Measurements from ENCODE around the gene C1QL2.

C1QL2 gene

DNA sequence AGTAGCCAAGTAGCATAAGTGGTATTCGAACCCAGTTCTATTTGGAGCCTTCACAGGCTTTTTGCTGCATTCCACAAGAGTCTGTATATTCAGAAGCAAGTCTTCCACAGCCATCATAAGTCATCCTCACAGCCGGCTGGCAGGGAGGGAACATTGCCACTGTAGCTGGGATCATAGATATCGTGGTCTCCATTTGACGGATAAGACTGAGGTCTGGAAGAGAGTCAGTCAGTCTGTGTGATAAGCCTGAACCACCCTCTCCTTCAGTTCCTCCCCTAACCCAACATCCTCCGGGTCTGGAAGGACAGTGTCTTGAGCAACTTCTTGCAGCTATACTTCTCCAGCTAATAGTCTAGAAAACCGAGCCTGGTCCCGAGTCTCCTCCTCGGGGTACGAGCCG lies 17.0 kb upstream of the C1QL2 start:
- TF ChIP-seq JUND (IDR thresholded peaks at IDR 0.05; ENCODE audit: low read depth), result no peak
- DNase-seq (ENCODE audit: low read depth in 1 of 2, low spot score in 1 of 2), result no peak
- in situ Hi-C loops (cut with HindIII; ENCODE audit: low pct_unique_long_range_greater_than_20kb, low sequenced_read_pairs), result no loop called here

DNA sequence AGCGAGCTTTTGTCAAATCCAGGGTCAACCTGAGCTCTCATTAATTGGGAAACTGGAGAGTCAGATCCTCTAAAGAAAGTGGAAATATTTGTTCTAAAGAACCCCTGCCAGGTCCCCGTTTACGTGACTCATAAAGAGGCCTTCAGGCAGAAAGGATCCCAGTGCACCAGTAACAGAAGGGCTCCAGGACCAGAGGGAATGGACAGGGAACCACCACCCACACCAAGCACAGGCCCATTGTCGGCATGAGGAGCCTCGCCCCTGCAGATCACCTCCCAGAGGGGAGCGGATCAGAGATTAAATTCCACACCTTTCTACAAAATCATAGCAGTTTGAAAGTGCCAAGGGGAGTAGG lies 16.4 kb upstream of the C1QL2 start:
- in situ Hi-C loops (cut with HindIII; ENCODE audit: low pct_unique_long_range_greater_than_20kb, low sequenced_read_pairs), result no loop called here
- no peak for DNase-seq (ENCODE audit: low read depth in 1 of 2, low spot score in 1 of 2)
- no peak for TF ChIP-seq JUND (IDR thresholded peaks at IDR 0.05; ENCODE audit: low read depth)

DNA sequence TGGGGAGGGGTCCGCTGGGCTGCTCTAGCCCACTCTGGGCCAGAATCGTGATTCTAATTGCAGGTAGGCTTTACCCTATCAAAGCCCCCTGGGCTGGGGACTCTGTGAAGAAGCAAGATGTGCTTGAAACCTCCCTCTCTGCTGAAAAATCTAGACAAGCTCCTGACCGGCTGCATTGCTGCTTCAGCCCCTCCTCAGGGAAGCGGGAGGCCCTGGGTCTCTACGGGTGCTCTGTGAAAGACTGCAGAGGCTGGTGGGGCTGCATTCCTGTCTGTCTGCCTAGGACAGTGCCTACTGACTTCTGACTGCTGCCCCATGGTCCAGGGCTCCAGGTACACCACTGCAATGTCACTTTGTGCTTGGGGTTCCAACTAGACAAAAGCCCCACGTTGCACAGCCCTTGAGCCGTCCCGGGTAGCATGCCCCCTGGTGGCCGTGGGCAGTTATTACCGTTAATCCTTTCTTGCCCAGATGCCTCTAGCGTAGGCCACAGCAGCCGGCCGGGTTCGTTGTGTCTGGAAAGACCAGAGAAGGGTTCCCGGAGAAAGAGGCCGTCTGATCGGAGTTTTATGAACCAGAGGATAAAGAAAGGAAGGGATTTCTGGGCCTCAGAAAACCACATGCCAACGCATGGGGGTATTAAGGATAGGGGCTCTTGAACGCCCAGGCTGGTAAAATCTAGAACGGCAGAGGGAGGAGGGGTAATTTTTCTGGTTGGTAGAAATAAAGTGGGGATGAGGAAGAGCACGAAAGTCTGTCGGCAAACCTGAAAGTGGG lies 15.9 kb upstream of the C1QL2 start:
- in situ Hi-C loops (cut with HindIII; ENCODE audit: low pct_unique_long_range_greater_than_20kb, low sequenced_read_pairs), result no loop called here
- DNase-seq (ENCODE audit: low read depth in 1 of 2, low spot score in 1 of 2), result peak; percentile 17 to 66
- no peak for TF ChIP-seq JUND (IDR thresholded peaks at IDR 0.05; ENCODE audit: low read depth)

DNA sequence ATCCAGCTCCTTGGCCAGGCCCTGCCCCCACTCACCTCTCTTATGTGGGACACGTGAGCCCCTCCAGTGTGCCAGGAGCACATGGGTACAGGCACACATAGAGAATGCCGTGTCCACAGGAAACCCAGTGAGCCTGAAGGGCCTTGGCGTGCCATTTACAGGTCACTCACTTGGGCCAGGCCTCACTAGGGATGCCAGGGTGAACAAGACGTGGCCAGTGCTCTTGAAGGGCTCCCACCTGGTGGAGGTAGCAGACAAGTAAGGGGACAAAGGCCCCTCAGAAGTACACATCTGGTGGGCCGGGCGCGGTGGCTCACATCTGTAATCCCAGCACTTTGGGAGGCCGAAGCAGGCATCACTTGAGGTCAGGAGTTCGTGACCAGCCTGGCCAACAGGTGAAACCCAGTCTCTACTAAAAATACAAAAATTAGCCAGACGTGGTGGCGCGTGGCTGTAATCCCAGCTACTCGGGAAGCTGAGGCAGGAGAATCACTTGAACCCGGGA lies 15.1 kb upstream of the C1QL2 start:
- no peak for TF ChIP-seq JUND (IDR thresholded peaks at IDR 0.05; ENCODE audit: low read depth)
- no peak for DNase-seq (ENCODE audit: low read depth in 1 of 2, low spot score in 1 of 2)
- in situ Hi-C loops (cut with HindIII; ENCODE audit: low pct_unique_long_range_greater_than_20kb, low sequenced_read_pairs), result no loop called here

DNA sequence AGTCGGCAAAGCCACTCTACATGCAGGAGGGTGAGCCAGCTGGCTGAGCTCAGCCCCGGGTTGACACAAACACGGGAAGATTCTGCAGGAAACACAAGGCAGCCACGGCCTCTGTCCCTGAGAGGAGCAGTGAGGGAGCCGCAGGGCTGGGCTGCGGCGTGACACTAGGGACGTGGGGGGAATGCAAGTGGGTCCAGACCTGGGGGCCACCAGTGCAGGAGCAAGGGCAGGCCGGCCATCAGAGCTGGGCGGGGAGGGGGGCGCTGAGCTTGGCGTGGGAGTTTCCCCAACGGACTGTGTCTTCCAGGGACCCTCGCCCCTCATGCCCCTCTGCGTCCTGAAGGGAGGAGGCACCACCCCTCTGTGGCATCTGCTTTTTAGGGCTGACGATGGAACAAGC lies 12.0 kb upstream of the C1QL2 start:
- in situ Hi-C loops (cut with HindIII; ENCODE audit: low pct_unique_long_range_greater_than_20kb, low sequenced_read_pairs), result no loop called here
- no peak for DNase-seq (ENCODE audit: low read depth in 1 of 2, low spot score in 1 of 2)
- TF ChIP-seq JUND (IDR thresholded peaks at IDR 0.05; ENCODE audit: low read depth), result no peak

DNA sequence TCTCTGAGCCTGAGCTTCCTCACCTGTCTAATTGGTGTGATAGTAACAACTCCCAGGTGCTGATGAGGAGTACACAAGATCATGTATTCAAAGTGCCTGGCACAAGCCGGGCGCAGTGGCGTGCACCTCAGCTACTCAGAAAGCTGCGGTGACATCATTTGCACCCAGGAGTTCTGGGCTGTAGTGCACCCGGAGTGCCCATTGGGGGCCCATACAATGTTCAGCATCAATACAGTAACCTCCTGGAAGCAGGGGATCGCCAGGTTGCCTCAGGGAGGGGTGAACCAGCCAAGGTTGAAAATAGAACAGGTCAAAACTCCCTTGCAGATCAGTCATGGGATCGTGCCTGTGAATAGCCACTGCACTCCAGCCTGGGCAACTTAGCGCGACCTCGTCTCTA lies 11.2 kb upstream of the C1QL2 start:
- DNase-seq (ENCODE audit: low read depth in 1 of 2, low spot score in 1 of 2), result no peak
- in situ Hi-C loops (cut with HindIII; ENCODE audit: low pct_unique_long_range_greater_than_20kb, low sequenced_read_pairs), result no loop called here
- TF ChIP-seq JUND (IDR thresholded peaks at IDR 0.05; ENCODE audit: low read depth), result no peak

DNA sequence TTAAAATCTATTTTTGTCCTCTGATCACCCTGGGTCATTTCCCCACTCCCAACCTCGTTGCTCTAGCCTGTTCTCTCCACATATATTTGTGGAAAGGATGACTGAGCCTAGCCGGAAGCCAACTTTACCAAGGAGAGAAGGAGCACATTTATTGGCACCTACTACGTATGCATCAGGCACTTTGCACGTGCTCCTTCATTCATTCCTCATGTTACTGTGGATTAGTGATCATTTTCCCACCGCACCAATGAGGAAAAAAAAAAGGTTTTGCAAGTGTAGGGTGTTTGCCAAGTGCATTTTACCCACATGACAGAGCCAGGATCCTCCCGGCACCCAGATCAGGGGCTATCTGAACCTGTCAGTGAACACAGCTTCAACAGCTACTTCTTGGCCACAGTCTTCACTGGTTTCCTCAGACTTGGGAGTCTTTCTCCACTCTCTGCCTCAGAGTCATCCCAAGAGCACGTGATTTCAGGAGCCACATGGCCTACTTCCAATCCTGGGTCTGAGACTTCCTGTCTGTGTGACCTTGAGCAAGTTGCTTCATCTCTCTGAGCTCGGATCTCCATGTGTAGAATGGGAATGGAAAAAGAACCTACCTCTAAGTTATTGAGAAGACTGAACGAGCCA lies 1.9 kb upstream of the C1QL2 start:
- in situ Hi-C loops (cut with HindIII; ENCODE audit: low pct_unique_long_range_greater_than_20kb, low sequenced_read_pairs), result no loop called here
- TF ChIP-seq JUND (IDR thresholded peaks at IDR 0.05; ENCODE audit: low read depth), result no peak

DNA sequence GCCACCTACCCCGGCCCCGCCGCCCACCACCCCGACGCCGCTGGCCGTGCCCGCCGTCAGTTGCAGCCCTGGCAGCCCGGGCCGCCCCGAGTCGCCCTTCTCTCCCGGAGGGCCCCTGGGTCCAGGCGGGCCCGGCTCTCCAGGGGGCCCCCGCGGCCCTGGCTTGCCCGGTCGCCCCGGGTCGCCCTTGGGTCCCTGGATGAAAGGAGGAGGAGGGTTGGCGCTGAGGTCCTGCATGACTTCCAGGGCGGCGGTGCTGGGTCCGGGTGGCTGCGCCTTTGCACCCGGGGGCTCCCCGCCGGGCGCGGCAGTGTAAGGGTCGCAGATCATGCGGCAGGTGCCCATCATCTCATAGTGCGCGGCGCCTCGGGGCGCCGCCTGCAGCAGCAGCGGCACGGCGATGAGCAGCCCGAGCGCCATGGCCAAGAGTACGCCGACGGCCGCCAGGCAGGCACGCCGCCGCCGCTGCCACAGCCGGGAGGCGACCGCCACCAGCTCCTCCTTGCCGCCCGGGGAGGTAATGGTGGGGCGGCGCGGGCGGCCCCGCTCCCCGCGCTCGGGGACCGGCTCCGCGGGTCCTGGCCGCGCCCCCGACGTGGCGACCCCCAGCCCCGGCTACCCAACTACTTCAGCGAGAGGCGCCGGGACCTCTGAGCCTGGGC lies 570 bp downstream of the C1QL2 start:
- TF ChIP-seq JUND (IDR thresholded peaks at IDR 0.05; ENCODE audit: low read depth), result no peak
- in situ Hi-C loops (cut with HindIII; ENCODE audit: low pct_unique_long_range_greater_than_20kb, low sequenced_read_pairs), result no loop called here
- no peak for DNase-seq (ENCODE audit: low read depth in 1 of 2, low spot score in 1 of 2)

More for the DNA sequence above, 1.9 kb upstream of the C1QL2 start:
- DNase-seq (ENCODE audit: low read depth in 1 of 2, low spot score in 1 of 2), result no peak

DNA sequence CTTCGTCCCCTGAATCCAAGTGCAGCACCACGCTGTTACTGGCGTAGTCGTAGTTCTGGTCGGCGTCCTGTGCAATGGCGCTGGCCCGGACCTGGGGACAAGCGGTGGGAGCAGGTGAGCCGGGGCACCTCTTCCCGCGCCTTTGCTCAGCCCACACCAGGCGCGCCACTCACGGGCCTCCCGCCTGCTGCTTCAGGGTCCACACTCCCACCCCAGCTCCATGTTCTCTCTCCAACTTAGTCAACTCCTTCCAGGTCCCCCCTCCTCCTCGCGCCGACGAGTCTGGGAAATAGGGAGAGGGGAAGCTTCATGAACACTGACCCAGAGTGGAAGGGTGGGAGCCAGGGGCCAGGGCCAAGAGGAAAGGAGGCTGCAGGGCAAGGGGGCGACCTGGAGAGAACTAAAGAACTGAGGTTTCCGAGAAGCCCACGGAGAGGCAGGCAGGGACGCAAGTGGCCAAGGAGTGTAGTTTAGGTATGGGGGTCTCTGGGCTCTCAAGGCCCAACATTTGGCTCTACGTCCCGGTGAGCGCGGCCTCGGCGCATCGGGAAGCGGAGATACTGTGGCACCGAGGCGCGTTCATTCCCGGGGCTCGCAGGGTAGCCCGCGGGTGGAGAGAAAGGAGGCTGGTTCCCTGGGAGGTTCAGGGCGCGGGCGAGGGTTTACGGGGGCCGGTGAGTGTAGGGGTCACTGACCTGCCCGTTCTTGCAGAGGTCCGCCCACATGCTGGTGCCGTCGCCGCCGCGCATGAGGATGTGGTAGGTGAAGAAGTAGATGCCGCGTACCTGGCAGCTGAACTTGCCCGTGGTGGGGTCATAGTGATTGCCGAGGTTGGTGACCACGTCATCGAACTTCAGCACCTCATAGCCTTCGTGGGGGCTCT lies 1.4 kb downstream of the C1QL2 start:
- no peak for DNase-seq (ENCODE audit: low read depth in 1 of 2, low spot score in 1 of 2)
- in situ Hi-C loops (cut with HindIII; ENCODE audit: low pct_unique_long_range_greater_than_20kb, low sequenced_read_pairs), result no loop called here
- no peak for TF ChIP-seq JUND (IDR thresholded peaks at IDR 0.05; ENCODE audit: low read depth)

DNA sequence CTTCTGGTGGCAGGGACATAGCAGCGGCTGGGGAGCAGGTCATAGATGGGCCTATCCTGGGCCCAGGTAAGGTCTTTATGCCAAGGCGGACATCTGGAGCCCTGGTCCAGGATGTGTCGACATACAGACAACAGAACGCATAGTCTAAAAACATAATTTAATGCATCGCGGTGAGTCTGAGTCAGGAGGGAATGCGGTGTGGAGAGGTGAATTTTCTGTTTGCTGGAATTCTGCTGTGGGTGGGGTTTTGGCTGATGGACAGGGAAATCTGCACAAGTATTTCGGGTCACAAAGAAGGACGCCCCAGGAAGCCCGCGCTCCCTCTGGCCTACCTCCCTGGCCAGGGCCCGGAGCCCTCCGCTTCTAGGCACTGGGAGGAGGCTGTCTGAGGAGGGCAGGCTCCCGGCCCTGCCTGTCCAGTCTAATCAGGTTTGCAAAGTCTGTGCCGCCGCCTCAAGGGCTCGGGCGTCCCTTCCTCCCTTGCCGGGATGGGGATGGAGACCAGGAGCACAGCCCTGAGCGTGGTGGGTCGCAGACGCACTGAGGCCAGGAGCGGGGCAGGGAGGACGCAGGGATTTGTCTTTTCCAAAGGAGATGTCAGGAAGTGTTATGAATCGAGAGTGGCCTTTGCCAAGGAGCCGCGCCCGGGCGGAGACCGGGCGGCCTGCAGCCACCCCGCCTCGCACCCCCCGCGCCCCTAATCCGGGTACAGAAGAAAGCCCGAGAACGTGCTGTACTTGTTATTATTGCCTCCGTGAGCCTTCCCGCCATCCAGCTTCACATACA lies 2.3 kb downstream of the C1QL2 start:
- in situ Hi-C loops (cut with HindIII; ENCODE audit: low pct_unique_long_range_greater_than_20kb, low sequenced_read_pairs), result no loop called here
- DNase-seq (ENCODE audit: low read depth in 1 of 2, low spot score in 1 of 2), result no peak
- TF ChIP-seq JUND (IDR thresholded peaks at IDR 0.05; ENCODE audit: low read depth), result no peak

DNA sequence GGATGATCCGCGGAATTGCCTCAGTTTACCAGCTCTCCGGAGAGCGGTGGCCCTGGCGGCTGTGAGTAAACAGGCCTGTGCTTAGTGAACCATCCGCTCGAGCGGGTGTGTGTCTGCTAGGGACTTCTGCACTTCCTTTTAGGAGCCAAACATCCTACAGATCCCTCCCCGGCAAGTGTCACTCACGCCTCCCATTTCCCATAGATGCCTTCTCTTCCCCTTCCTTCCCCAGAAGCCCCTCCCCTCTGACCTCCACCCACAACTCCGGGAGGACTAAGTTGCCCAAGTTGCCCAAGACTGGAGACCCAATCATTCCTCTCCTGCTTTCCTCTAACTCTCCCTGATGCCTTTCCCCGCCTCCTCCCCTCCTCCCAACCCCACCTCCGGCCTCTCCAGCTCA lies 2.9 kb downstream of the C1QL2 start:
- no peak for TF ChIP-seq JUND (IDR thresholded peaks at IDR 0.05; ENCODE audit: low read depth)
- DNase-seq (ENCODE audit: low read depth in 1 of 2, low spot score in 1 of 2), result no peak
- in situ Hi-C loops (cut with HindIII; ENCODE audit: low pct_unique_long_range_greater_than_20kb, low sequenced_read_pairs), result no loop called here

DNA sequence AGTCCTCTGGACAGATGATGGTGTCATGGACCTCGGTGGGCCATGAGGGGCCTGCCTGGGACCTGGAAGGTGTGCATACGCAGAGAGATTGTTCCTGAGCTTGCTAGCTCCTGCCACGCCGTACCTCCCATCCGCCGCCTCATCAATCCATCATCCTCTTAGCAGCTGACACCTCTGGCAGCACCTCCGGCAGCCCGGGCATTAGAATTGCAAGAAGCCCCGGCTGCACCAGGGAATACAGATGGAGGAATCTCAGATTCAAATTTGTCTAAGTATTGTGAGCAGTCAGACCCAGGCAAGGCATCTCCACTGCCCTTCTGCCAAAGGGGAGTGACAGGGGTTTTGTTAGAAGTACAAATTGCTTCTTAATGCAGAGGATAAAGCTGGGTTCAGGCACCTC lies 4.5 kb downstream of the C1QL2 start:
- DNase-seq (ENCODE audit: low read depth in 1 of 2, low spot score in 1 of 2), result no peak
- in situ Hi-C loops (cut with HindIII; ENCODE audit: low pct_unique_long_range_greater_than_20kb, low sequenced_read_pairs), result no loop called here
- no peak for TF ChIP-seq JUND (IDR thresholded peaks at IDR 0.05; ENCODE audit: low read depth)
